ENCODE results near the gene BLOC1S4. TPM values are rescaled to one million over a fixed set of nuclear protein-coding genes. Genes with fewer than 3 reads are reported as not detected.

The BLOC1S4 gene
- total RNA-seq, 1 experiment from 2014 or later, result 10.7 TPM

DNA sequence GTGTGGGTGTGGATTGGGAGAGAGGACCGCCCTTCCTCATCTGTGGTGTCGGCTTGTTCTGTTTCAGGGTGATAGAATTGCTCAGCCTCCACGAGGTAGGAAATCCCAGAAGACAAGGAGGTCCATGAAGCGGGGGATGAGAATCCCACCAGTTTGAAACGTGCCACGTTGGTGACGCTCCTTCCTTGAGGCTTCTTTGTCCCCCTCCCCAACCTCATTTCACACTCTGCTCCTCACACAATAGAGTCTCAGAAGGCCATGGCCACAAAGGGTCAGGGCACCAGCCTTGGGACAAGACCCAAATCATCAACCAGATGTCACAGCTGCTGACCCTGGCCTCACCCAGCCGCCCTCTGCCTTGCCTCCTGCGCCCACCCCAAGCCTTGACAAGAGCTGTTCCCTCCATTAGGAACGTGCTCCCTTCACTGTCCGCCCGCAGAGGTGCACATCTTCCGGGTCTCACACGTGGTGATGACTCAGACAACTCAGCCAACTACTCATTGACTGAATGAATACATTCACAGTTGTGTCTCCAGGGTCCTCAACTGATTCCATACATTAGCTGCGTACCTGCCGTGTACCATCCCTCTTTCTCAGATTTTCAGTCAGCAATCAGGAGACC is 18.3 kb downstream of the BLOC1S4 start:
- no peaks in the 10 kb centered on the region for H3K36me3 ChIP-seq (ENCODE audit: control insufficient read depth, insufficient read depth, low read length)
- in situ Hi-C loops (cut with HindIII; ENCODE audit: low pct_unique_long_range_greater_than_20kb, low sequenced_read_pairs) (no loop called here), intact Hi-C loops (cut with micrococcal nuclease; ENCODE audit: unreplicated experiment) (no loop called here)
- no peaks in the 10 kb centered on the region for H3K9me3 ChIP-seq (ENCODE audit: control insufficient read depth, insufficient read depth, low read depth, low read length)
- no peak for TF ChIP-seq POLR2AphosphoS5 (IDR thresholded peaks at IDR 0.05; ENCODE audit: low read depth, low read length)
- no peak for TF ChIP-seq CTCF (IDR thresholded peaks at IDR 0.05)
- TF ChIP-seq, protein P1, sequence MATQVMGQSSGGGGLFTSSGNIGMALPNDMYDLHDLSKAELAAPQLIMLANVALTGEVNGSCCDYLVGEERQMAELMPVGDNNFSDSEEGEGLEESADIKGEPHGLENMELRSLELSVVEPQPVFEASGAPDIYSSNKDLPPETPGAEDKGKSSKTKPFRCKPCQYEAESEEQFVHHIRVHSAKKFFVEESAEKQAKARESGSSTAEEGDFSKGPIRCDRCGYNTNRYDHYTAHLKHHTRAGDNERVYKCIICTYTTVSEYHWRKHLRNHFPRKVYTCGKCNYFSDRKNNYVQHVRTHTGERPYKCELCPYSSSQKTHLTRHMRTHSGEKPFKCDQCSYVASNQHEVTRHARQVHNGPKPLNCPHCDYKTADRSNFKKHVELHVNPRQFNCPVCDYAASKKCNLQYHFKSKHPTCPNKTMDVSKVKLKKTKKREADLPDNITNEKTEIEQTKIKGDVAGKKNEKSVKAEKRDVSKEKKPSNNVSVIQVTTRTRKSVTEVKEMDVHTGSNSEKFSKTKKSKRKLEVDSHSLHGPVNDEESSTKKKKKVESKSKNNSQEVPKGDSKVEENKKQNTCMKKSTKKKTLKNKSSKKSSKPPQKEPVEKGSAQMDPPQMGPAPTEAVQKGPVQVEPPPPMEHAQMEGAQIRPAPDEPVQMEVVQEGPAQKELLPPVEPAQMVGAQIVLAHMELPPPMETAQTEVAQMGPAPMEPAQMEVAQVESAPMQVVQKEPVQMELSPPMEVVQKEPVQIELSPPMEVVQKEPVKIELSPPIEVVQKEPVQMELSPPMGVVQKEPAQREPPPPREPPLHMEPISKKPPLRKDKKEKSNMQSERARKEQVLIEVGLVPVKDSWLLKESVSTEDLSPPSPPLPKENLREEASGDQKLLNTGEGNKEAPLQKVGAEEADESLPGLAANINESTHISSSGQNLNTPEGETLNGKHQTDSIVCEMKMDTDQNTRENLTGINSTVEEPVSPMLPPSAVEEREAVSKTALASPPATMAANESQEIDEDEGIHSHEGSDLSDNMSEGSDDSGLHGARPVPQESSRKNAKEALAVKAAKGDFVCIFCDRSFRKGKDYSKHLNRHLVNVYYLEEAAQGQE (IDR thresholded peaks at IDR 0.05; ENCODE audit: insufficient read depth in 1 of 2, low read depth in 2 of 2, low read length in 1 of 2), result no peak
- no peak for TF ChIP-seq TCF7L2 (IDR thresholded peaks at IDR 0.05; ENCODE audit: low read depth, low read length)
- no peak for TF ChIP-seq SIN3A (IDR thresholded peaks at IDR 0.05; ENCODE audit: borderline replicate concordance, insufficient read depth, low read depth, low read length)
- CTCF ChIA-PET, result interaction anchor here (0.6 kb wide), 1 partner anchor 67 kb away, joined by 8 read pairs; no protein-coding TSS in a partner anchor
- no peaks in the 10 kb centered on the region for H3K27me3 ChIP-seq (ENCODE audit: control insufficient read depth, insufficient read depth, low read length)
- H3K4me1 ChIP-seq (ENCODE audit: control insufficient read depth, insufficient read depth, low read length), result no peaks in the 10 kb centered on the region; the same call in 1 of the 2 replicates
- no peak overlapping the region for H3K4me3 ChIP-seq (ENCODE audit: low read depth in 2 of 2, low read length in 2 of 2)
- ATAC-seq, result no peak
- no TSS peak for BruUV-seq (replicated peaks)
- POLR2A ChIA-PET, result no interaction called here
- DNase-seq (ENCODE audit: low read depth, low spot score), result no peak
- H3K27ac ChIP-seq (ENCODE audit: low read length), result no peak overlapping the region

GRCh38 chr4:6739920-6740319 is 23.9 kb downstream of the BLOC1S4 start:
- no peak overlapping the region for H3K27ac ChIP-seq (ENCODE audit: low read length)
- in situ Hi-C loops (cut with HindIII; ENCODE audit: low pct_unique_long_range_greater_than_20kb, low sequenced_read_pairs), result no loop called here

More at GRCh38 chr4:6739920-6740319, 23.9 kb downstream of the BLOC1S4 start:
- no peak for DNase-seq (ENCODE audit: low read depth, low spot score)
- no peak for TF ChIP-seq POLR2AphosphoS5 (IDR thresholded peaks at IDR 0.05; ENCODE audit: low read depth, low read length)
- no peak for TF ChIP-seq CTCF (IDR thresholded peaks at IDR 0.05)
- no peak for TF ChIP-seq TCF7L2 (IDR thresholded peaks at IDR 0.05; ENCODE audit: low read depth, low read length)
- TF ChIP-seq SIN3A (IDR thresholded peaks at IDR 0.05; ENCODE audit: borderline replicate concordance, insufficient read depth, low read depth, low read length), result no peak
- TF ChIP-seq, protein P1 (IDR thresholded peaks at IDR 0.05; ENCODE audit: insufficient read depth in 1 of 2, low read depth in 2 of 2, low read length in 1 of 2), result no peak
- Histone ChIP-seq H3K4me3 (ENCODE audit: low read depth in 2 of 2, low read length in 2 of 2) (no peak overlapping the region), H3K27me3 (ENCODE audit: control insufficient read depth, insufficient read depth, low read length) (no peaks in the 10 kb centered on the region), H3K9me3 (ENCODE audit: control insufficient read depth, insufficient read depth, low read depth, low read length) (no peaks in the 10 kb centered on the region), H3K36me3 (ENCODE audit: control insufficient read depth, insufficient read depth, low read length) (no peaks in the 10 kb centered on the region), H3K4me1 (ENCODE audit: control insufficient read depth, insufficient read depth, low read length) (no peaks in the 10 kb centered on the region)
- no TSS peak for BruUV-seq (replicated peaks)
- intact Hi-C loops (cut with micrococcal nuclease; ENCODE audit: unreplicated experiment), result no loop called here
- ChIA-PET CTCF (no interaction called here), POLR2A (no interaction called here)
- no peak for ATAC-seq

Data from Panc1 (cell line).